AG10803 (cell line): ENCODE results near the gene LSP1.

Experiments used
- DNase-seq: peaks from one replicate; pipeline ENCODE4 v3.0.0; 2010; ENCODE audit warnings: low read depth
- H3K4me3 ChIP-seq: 2 replicates; pipeline ENCODE4 v1.5.1; 2011; ENCODE audit warnings: mild to moderate bottlenecking, low read length, control low read depth
- CTCF ChIP-seq: conservative IDR thresholded peaks from 2 replicates; pipeline ENCODE4 v1.5.1; 2011; ENCODE audit warnings: mild to moderate bottlenecking, low read length, control low read depth, inconsistent platforms

Gene LSP1

GRCh38 chr11:1839204-1839923, 13.5 kb upstream of the LSP1 start:
- no peak for DNase-seq
- no peak for TF ChIP-seq CTCF
- H3K4me3 ChIP-seq: no peak overlapping the region

GRCh38 chr11:1839924-1840779, 12.7 kb upstream of the LSP1 start:
- no peak for TF ChIP-seq CTCF
- no peak for DNase-seq
- H3K4me3 ChIP-seq: no peak overlapping the region

- no peak for DNase-seq
- H3K4me3 ChIP-seq: no peak overlapping the region
- TF ChIP-seq CTCF: no peak
Observed at GRCh38 chr11:1840780-1841480, 12.0 kb upstream of the LSP1 start.

GRCh38 chr11:1841511-1842148, 11.3 kb upstream of the LSP1 start:
- DNase-seq: no peak
- no peak overlapping the region for H3K4me3 ChIP-seq
- no peak for TF ChIP-seq CTCF

- no peak overlapping the region for H3K4me3 ChIP-seq
- DNase-seq: no peak
- no peak for TF ChIP-seq CTCF
Observed at GRCh38 chr11:1842149-1843097, 10.5 kb upstream of the LSP1 start.

GRCh38 chr11:1843098-1843473, 9.8 kb upstream of the LSP1 start:
- no peak for TF ChIP-seq CTCF
- DNase-seq: no peak
- H3K4me3 ChIP-seq: no peak overlapping the region
